Thoracic aorta (tissue), 2 donors: ENCODE results near the gene ELL. TPM values are rescaled to one million over a fixed set of nuclear protein-coding genes. Genes with fewer than 3 reads are reported as not detected.

Experiments used
- ATAC-seq: fragments of 150-250 bp; one replicate; pipeline ENCODE4 v1.8.0; 2017; ENCODE audit warnings: low read depth; ENCODE audit not compliant: insufficient number of reproducible peaks, low FRiP score
- DNase-seq: peaks from one replicate; pipeline ENCODE4 v3.0.0-alpha.2; 2020; ENCODE audit warnings: low spot score
- H3K27ac ChIP-seq, 2 donors: fragments of 200-600 bp; sonication (generic); 1 replicate in 1 of 2; 2 replicates in 1 of 2; pipeline ENCODE4 v1.5.1; 2016; ENCODE audit warnings: mild to moderate bottlenecking in 2 of 2, moderate library complexity in 2 of 2
- H3K27me3 ChIP-seq: fragments of 200-600 bp; sonication (generic); replicated peaks from 2 replicates; pipeline ENCODE4 v1.6.0; 2016; ENCODE audit warnings: mild to moderate bottlenecking; ENCODE audit not compliant: insufficient read depth
- H3K36me3 ChIP-seq: fragments of 200-600 bp; sonication (generic); one replicate; pipeline ENCODE4 v1.5.1; 2016
- H3K4me1 ChIP-seq, 2 donors: fragments of 200-600 bp; sonication (generic); 1 replicate in 1 of 2; 2 replicates in 1 of 2; pipeline versions ENCODE4 v1.5.1 to v1.6.0; 2016; ENCODE audit warnings: low read depth in 2 of 2, mild to moderate bottlenecking in 1 of 2; ENCODE audit not compliant: control insufficient read depth in 1 of 2
- H3K4me3 ChIP-seq: fragments of 200-600 bp; sonication (generic); 2 replicates; pipeline ENCODE4 v1.5.1; 2016; ENCODE audit warnings: mild to moderate bottlenecking
- H3K9me3 ChIP-seq: fragments of 200-600 bp; sonication (generic); 2 replicates; pipeline ENCODE4 v1.5.1; 2016
- CTCF ChIP-seq: fragments of 200-600 bp; sonication (generic); IDR thresholded peaks from one replicate; pipeline ENCODE4 v1.5.1; 2019; ENCODE audit warnings: antibody characterized with exemption
- total RNA-seq, 2 donors: library from RNA; depleted of rRNA; stranded (reverse); fragments of >200 nt; gene quantifications; one replicate each; pipeline versions ENCODE4 v1.1.0 to v1.2.3, GENCODE V29; 2016

The ELL gene
- total RNA-seq, 2 donors from 2014 or later, result 28.3 to 35.0 TPM

DNA sequence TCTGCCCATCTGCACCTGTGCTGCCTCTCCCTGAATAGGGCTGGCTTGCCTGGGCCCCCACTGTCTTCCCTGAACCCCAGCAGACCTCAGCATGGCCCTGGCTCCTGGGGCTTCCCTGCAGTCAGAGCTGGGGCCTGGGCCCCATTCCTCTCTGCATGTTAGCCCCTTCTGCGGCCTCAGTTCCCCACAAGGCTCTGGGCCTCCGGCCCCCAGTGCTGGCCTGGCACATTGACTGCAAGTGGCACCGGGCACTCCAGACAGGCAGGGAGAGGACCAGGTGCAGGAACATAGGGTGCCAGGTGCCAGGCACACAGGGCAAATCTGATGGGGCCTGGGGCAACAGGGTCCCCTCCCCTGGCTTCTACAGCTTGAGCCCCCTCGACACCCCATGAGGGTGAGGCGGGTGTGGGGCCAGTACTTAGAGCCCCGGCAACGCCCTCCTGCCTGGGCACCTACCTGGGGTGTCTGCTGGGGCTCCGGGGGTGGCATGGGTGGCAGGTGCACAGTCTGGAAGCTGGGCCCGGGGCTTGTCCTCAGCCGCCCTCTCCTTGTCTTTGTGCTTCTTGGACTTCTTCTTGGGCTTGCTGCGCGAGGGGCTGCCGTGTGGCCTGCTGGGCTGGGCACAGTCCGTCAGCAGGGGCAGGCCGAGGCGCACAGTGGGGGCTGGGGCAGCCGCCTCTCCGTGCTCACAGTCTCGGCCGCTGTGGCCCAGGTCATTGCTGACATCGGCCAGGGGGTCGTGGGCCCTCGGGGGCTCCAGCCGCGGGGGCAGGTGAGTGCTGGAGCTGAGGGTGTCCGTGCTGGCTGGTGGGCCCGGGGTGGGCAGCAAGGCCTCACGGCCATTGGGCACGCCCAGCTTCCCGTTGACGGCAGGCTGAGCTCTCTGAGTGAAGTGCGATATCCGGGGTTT is 71.6 kb downstream of the ELL start:
- Histone ChIP-seq H3K36me3 (peaks cover 56% of the 10 kb centered on the region), H3K9me3 (no peaks in the 10 kb centered on the region), H3K27me3 (no peaks in the 10 kb centered on the region), H3K27ac (no peak overlapping the region), H3K4me1 (peaks cover 0 to 8% of the 10 kb centered on the region in 2 donors), H3K4me3 (no peak overlapping the region)
- DNase-seq (no peak), ATAC-seq (no peak)
- TF ChIP-seq CTCF, result no peak

- DNase-seq (no peak), ATAC-seq (no peak)
- TF ChIP-seq CTCF, result no peak
- Histone ChIP-seq H3K4me3 (no peak overlapping the region), H3K27me3 (no peaks in the 10 kb centered on the region), H3K36me3 (peaks cover 62% of the 10 kb centered on the region), H3K27ac (no peak overlapping the region), H3K4me1 (peaks cover 0 to 8% of the 10 kb centered on the region in 2 donors), H3K9me3 (no peaks in the 10 kb centered on the region)
Observed at GRCh38 chr19:18449552-18449951, 72.3 kb downstream of the ELL start.

DNA sequence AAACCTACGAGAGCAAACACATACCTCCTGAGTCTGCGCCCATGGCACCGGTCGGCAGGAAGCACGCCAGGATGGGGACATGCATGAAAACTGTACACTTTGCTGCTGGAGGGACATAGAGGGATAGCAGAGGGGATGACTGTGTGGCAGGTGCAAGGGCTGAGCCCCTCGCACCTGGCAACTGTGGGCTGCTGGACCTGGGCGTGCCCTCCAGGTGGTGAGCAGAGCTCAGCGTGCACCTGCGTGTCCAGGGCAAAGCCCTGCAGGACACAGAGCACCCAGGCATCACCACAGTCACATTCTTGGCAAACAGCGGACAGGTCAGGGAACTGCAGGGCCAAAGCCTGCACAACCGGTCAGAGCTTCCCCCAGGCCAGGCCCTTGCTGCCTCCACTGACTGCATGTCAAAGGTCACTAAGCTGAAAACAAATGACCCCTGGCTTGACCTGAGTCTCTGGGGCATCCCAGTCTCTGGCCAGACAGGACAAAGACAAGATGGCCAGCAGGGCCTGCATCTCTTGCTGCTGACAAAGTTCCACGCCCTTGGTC is 75.0 kb downstream of the ELL start:
- Histone ChIP-seq H3K36me3 (peaks cover 70% of the 10 kb centered on the region), H3K4me3 (no peak overlapping the region), H3K27ac (no peak overlapping the region), H3K9me3 (no peaks in the 10 kb centered on the region), H3K27me3 (no peaks in the 10 kb centered on the region), H3K4me1 (peaks cover 0 to 8% of the 10 kb centered on the region in 2 donors)
- ATAC-seq (no peak), DNase-seq (no peak)
- no peak for TF ChIP-seq CTCF

GRCh38 chr19:18446145-18446810 is 75.6 kb downstream of the ELL start:
- Histone ChIP-seq H3K36me3 (peaks cover 65% of the 10 kb centered on the region), H3K27ac (no peak overlapping the region), H3K27me3 (no peaks in the 10 kb centered on the region), H3K4me1 (peaks cover 0 to 11% of the 10 kb centered on the region in 2 donors), H3K4me3 (no peak overlapping the region), H3K9me3 (no peaks in the 10 kb centered on the region)
- ATAC-seq (no peak), DNase-seq (no peak)
- TF ChIP-seq CTCF, result no peak

- DNase-seq (no peak), ATAC-seq (no peak)
- Histone ChIP-seq H3K27me3 (no peaks in the 10 kb centered on the region), H3K27ac (no peak overlapping the region), H3K4me3 (no peak overlapping the region), H3K36me3 (peaks cover 57% of the 10 kb centered on the region), H3K4me1 (peaks cover 0 to 12% of the 10 kb centered on the region in 2 donors), H3K9me3 (no peaks in the 10 kb centered on the region)
- TF ChIP-seq CTCF, result no peak
Observed at GRCh38 chr19:18445262-18445948, 76.5 kb downstream of the ELL start.
